CD4-positive, alpha-beta T cell treated with Interleukin-2 at 100 ng/mL for 4 hours (primary cell): Measurements from ENCODE around the gene ZNF575.
A peak's percentile ranks its signal among the peaks of the same experiment; 100 is the strongest.
"Not testable (repeated sequence)": the region's sequence is repeated elsewhere in the genome, so short reads cannot be mapped to it uniquely, and the experiment has no call there.

ENCODE experiments used
- DNase-seq: peaks from one replicate; pipeline ENCODE4 v3.0.0-alpha.2; 2020; ENCODE audit warnings: low spot score

ZNF575 gene

GRCh38 chr19:43511324-43511723 lies 21.7 kb upstream of the ZNF575 start:
- no peak for DNase-seq

GRCh38 chr19:43512399-43512798 lies 20.6 kb upstream of the ZNF575 start:
- not testable (repeated sequence) for DNase-seq

GRCh38 chr19:43518051-43518450 lies 14.9 kb upstream of the ZNF575 start:
- DNase-seq: no peak

GRCh38 chr19:43519436-43520088 lies 13.4 kb upstream of the ZNF575 start:
- DNase-seq: peak; percentile 79

- no peak for DNase-seq
These were observed 10.1 kb upstream of the ZNF575 start for GRCh38 chr19:43522929-43523328.

GRCh38 chr19:43523696-43524095 lies 9.3 kb upstream of the ZNF575 start:
- not testable (repeated sequence) for DNase-seq

- DNase-seq: peak; percentile 50
These were observed 7.8 kb upstream of the ZNF575 start for GRCh38 chr19:43524922-43525835.

GRCh38 chr19:43525836-43526771 lies 6.9 kb upstream of the ZNF575 start:
- DNase-seq: no peak

GRCh38 chr19:43526884-43527859 lies 5.8 kb upstream of the ZNF575 start, which contains the start of gene ETHE1:
Gene ETHE1, minus strand, starts transcription at chr19:43527201. Its CDS starts 24 bp downstream, at chr19:43527177.
- peak; percentile 64 for DNase-seq

GRCh38 chr19:43527860-43528622 lies 4.9 kb upstream of the ZNF575 start:
- DNase-seq: no peak

GRCh38 chr19:43532571-43532961 lies 422 bp upstream of the ZNF575 start:
- DNase-seq: no peak

- DNase-seq: peak; percentile 94
These were observed 737 bp downstream of the ZNF575 start for GRCh38 chr19:43533546-43534304.

- DNase-seq: no peak
These were observed 1.4 kb downstream of the ZNF575 start for GRCh38 chr19:43534305-43534815.

- peak; percentile 22 for DNase-seq
These were observed 2.1 kb downstream of the ZNF575 start for GRCh38 chr19:43534816-43535761.

- no peak for DNase-seq
These were observed 5.9 kb downstream of the ZNF575 start for GRCh38 chr19:43538922-43539321.

GRCh38 chr19:43540381-43540780 lies 7.4 kb downstream of the ZNF575 start:
- DNase-seq: no peak

GRCh38 chr19:43541920-43542650 lies 9.1 kb downstream of the ZNF575 start:
- no peak for DNase-seq
